ENCODE data around the gene GALNT18.

GALNT18 gene

DNA sequence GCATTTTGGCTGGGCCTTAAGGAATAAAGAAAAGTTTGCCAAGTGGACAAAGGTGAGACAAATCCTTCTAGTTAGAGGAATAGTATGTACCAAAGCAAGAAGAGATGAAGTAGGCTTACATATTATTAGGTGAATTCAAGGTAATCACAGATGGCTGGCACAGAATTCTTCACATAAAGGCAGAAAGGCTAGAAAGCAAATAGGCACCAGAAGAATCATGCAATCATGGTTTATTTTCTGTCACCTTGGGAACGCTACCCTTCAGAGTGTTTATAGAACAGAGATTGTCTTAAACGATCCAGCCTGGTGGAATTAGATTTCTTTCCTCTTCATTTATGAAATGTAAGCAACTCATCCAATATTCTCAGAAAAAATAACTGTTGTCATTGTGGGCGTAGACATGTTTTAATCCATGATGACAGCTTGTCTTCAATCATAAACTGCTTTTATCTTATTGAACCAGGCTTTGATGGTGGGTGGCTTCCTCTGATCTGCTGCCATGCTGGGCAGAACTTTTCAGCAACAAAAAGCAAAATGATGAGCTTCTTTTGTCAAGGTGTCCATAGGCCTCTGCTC, 219.8 kb downstream of the GALNT18 start:
- no peak for DNase-seq (ENCODE audit: low read depth, low spot score)
- no peak overlapping the region for H3K27ac ChIP-seq

DNA sequence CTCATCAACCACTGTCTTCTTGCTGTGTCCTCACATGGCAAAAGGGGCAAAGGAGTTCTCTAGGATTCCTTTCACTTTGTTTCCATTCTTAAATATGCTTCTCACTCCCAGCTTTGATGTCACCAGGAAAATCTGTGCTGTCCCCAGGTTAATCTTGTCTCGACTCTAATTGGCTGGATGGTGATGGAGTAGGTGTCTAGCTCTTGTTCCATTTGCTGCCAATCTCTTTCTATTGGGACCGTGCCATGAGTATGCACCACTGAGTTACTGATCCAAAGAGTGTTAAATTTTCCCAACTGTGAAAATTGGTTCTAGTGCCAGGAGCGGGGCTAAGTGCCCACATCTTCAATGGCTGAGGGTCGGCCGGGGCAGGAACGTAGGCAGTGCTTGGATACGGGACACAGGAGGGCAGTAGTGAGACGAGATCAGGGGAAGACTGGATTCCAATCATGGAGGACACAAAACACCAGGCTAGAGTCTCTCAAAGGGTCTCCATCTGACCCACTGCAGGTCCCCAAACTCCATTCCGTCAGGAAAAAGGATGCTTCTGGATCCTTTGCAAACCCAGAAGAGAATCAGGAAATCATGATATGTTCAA, 221.1 kb downstream of the GALNT18 start:
- DNase-seq (ENCODE audit: low read depth, low spot score): no peak
- no peak overlapping the region for H3K27ac ChIP-seq

DNA sequence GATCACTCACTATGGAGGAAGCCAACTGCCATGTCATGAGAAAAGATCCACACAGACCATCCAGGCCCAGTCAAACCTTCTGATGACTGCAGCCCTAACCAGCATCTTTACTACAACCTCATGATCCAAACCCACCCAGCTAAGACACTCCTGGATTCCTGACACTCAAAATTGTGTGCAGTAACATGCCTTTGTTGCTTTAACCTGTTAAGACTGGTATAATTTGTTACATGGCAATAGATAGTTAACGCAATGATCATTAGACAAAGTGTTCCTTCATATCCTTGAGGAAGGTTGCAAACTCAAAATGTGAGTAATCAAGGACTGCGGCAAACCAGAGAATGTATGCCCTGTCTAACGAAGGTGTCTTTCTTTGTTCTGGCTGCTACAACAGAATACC, 221.7 kb downstream of the GALNT18 start:
- H3K27ac ChIP-seq: no peak overlapping the region
- DNase-seq (ENCODE audit: low read depth, low spot score): no peak

DNA sequence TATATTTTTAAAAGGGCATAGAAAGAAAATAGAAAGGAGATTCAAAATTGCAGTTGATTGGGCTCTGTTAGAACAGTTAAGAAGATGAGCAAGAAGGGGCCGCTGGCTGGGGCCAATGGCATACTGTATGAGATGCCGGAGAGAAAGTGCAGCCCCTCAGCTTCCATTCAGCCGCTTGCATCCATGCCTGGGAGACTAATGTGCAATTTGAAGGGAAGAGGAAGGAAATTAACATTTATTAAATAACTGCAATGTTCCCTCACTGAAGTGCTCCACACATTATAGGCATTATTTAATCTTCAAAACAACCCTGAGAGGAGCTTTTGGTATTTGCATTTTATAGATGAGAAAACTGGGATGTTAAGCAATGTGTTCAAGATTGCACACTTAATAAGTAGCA, 224.0 kb downstream of the GALNT18 start:
- DNase-seq (ENCODE audit: low read depth, low spot score): no peak
- H3K27ac ChIP-seq: no peak overlapping the region

DNA sequence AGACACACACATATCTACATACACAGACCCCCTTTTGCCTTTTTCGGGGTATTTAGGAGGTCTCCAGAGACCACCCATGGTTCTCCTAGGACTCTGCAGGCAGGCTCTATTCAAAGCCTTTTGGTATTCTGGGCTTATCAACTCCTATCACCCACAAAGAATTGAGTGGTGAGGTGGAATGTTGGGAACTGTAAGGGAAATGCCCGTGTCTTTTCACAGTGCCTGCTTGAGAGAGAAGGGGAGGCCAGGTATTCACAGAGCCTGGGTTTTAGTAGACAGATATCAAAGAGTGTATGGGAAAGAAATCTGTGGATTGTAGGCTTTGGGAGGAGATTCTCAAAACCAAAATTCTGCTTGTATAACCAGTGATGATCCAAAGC, 224.8 kb downstream of the GALNT18 start:
- H3K27ac ChIP-seq: no peak overlapping the region
- DNase-seq (ENCODE audit: low read depth, low spot score): no peak

DNA sequence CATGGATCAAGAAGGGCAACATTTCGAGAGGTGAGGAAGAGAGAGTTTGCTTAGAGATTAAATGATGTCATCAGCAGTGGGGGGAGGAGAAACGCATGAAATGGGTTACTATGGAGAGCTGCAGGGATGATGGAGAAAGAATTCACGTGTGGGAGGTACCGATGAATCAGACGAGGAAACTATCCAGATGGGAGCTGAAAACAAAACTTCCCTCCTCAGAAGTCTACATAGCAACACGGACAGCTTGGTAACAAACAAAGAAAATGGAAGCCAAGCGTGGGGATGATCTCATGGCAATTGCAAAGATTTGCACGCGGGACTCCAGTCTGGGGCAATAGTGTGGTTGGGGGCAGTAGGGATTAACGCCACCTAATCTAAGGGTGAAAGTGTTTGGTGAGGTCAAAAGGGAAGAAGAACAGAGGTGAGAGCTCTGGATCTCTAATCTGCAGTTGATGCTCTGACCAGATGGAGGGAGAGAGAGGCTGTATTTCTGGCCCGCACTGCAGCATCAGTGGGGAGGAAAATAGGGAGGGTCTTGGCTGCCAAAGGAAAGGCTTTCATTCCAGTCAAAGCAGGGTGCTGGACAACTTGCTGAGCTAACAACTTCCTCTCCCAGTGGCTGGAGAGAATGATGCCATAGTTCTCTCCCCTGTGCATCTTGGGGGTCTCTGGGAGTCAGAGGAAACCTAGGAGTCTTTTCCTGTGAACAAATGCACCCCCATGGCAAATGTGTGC, 225.3 kb downstream of the GALNT18 start:
- H3K27ac ChIP-seq: no peak overlapping the region
- DNase-seq (ENCODE audit: low read depth, low spot score): peak; percentile 62

DNA sequence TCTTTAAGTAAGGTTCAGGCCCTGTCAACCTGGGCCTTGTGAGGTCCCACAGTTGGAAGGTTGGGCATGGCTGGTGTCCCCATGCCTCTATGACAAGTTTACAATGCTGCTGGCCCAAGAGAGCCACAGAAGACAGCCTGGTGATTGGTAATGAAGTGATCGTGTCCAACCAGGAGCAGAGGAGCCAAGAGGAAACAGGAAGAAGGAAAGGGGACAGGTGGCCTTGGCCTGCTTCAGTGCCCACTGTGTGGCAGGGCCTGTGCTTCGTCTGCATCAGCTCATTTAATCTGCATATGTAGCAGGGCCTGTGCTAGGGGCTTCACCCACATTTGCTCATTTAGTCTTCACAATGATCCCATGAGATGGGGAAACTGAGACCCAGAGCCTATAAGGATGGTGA, 226.7 kb downstream of the GALNT18 start:
- H3K27ac ChIP-seq: no peak overlapping the region
- DNase-seq (ENCODE audit: low read depth, low spot score): no peak

DNA sequence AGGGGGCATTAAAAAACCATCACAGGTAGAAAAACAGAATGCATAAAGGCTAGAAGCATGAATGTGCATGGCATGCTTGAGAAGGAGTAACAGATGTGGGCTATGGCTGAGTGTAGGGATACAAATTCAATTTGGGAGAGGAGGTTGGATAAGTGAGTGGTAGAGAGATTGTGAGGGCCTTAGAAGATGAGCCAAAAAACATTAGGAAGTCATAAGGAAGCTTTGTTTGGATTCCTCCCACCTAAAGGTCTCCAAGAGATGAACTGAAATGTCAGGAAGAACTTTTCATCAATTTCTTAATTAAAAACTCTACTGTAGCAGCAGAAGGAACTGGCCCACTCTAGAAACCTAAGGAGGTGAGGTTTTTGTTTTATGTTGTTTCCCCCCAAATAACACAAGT, 227.6 kb downstream of the GALNT18 start:
- H3K27ac ChIP-seq: no peak overlapping the region

DNA sequence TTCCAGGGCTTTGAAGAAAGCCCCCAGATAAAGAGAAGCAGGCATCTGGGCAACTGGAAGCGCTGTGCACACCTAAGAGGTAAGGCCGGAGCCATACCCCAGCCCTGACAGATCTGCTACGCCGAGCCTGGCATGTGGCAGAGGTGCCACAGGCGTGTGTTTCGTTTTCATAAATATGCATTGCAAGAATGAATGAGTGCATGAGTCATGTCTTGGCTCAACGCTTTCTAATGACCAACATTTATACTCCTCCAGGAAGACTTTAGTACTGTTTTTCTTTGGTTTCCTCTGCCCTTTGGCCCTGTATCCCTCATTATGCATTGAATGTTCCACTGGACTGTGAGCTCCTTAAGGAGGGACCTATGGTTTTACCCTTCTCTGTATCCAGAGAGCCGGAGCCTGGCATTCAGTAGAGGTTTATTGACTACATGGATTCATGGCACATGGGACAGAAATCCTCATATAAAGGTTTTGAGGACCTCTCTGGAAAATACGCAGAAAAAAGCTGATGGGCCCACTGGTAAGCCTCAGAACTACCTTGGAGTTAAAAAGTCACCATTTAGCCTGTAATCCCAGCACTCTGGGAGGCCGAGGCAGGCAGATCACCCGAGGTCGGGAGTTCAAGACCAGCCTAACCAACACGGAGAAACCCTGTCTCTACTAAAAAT, 229.9 kb downstream of the GALNT18 start:
- no peak overlapping the region for H3K27ac ChIP-seq
- peak; percentile 31 for DNase-seq (ENCODE audit: low read depth, low spot score)

More for the DNA sequence above, 227.6 kb downstream of the GALNT18 start:
- no peak for DNase-seq (ENCODE audit: low read depth, low spot score)

DNA sequence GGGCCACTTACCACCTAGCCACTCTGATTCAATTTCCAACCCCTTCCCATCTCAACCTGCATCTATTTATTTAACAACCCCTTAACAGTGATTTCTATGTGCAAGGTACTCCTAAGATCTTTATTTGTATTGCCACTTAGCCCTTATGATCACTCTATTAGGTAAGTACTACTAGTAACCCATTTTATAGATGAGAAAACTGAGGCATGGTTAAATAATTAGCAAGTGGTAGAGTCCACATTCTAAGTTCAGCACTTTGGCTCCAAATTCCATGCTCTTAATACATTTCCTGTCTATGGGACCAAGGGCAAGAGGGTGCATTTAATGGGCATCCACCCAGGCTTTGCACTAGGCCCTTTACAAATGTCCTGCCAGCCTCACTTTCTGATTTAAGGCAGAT, 230.6 kb downstream of the GALNT18 start:
- no peak overlapping the region for H3K27ac ChIP-seq
- no peak for DNase-seq (ENCODE audit: low read depth, low spot score)

DNA sequence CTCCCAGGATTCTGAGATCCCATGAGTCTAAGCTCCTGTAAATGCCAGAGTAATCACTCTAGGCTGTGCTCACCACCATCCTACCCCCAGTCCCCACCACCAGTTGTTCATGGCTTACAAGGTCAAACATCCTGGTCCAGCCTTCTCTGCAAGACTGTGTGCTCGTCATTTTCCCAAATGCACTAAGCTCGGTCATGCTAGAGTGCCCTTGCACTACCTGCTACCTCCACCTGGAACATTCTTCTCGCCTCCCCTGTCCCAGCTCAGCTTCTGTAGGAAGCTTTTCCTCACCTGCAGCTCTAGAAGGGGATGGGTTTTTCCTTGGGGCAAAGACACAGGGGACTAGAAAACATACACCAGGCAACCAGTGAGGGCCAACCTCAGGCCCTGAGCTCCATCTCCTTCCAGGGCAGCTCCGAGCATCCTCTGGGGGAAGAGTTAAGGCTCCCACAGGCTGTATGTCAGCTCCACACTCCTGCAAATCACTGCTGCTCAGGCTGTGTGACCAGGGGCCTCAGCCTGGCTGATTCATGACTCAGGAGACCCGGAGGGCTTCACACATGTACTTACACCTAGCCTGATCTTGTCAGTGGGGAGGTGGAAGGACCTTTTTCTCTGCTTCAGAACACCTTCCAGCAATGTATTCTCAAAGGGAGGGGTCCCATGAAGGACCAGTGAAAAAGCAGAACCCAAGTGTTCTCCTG, 231.6 kb downstream of the GALNT18 start:
- no peak overlapping the region for H3K27ac ChIP-seq
- no peak for DNase-seq (ENCODE audit: low read depth, low spot score)

DNA sequence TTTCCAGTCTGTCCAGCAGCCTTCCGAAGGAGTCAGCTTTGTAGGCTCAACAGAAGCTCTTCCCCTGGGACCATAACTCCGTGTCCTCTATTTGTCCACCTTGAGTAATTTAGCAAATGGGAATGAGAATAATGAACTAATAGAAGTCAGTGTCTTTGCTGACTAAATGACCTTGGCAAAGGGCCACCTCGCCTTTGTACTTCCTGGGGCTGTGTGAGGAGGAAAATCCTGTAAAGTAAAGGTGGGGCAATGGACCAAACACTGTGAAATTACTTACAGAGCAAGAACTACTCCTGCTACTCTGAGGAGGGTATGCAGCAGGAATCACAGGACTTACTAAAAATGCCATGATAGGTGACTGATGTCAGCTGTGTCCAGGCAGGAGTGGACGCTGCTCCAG, 232.6 kb downstream of the GALNT18 start:
- H3K27ac ChIP-seq: no peak overlapping the region
- DNase-seq (ENCODE audit: low read depth, low spot score): no peak

DNA sequence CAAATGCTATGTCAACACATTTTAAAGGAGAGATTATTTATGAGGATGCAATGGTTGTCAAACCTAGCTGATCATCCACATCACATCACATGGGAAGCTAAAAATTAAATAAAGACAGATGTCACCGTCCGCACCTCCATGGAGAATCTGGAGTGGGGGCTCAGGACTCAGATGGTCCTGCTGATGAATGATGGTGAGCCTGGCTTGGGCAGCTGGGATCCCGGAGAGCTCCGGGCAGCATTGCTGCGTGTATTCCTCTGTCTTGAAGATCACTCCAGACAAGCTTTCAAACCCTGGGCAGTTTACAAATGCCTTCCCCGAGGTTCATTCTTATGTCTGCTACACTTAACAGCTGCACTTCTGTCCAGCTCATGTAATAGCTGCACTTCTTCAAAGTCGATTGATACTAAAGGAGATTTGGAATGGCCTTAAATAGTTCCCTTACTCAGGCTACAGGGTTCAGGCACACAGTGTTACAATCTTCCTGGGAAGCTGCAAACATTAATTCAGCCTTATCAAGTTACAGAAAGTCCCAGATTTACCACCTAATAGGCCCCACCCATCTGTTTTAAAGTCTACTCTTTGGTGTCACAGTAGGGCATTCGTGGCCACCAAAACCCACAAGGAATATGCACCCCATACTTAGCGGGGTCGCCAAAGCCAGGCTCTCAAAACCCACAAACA, 234.0 kb downstream of the GALNT18 start:
- H3K27ac ChIP-seq: no peak overlapping the region
- DNase-seq (ENCODE audit: low read depth, low spot score): no peak

DNA sequence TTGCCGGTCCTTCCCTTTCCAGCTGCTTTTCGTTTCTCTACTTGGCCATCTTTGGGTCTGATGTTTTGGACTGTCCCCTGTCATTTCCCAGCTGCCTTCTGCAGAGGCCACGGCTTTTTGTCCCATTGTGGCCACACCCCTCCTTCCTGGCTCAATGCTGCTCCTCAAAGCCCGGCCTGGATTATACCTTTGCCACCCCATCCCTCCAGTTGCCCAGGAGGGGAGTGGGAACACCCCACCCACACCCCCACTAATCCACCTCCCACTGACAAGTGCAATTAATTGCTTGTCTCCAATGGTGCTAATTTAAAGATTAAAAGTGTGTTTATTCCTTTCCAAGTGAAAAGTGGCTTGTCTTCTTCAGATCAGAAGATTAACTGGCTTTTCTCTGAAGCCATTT, 234.6 kb downstream of the GALNT18 start:
- no peak for DNase-seq (ENCODE audit: low read depth, low spot score)
- H3K27ac ChIP-seq: no peak overlapping the region

DNA sequence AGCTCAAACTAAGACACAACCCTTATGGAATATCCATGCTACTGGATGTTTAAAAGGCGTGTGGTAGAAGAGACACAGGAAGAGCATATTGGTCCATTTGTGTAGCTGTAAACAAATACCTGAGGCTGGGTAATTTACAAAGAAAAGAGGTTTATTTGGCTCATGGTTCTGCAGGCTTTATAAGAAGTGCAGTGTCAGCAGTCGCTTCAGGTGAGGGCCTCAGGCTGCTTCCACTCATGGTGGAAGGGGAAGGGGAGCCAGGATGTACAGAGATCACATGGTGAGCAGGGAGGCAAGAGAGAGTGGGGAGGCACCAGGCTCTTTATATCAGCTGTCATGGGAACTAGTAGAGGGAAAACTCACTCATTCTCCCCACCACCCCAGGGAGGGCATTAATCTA, 237.0 kb downstream of the GALNT18 start:
- DNase-seq (ENCODE audit: low read depth, low spot score): no peak

DNA sequence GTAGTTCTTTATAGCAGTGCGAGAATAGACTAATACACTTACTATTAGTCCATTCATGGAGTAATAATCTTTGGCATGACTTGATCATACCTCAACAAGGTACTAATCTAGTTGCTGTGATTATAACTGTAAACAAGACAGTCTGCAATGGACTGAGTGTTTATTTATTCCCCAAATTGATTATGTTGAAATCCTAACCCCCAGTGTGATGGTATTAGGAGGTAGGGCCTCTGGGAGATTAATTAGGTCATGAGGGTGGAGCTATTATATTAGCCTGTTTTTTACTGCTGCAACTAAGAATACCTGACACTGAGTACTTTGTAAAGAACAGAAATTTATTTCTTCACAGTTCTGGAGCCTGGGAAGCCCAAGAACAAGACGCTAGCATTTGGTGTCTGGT, 237.8 kb downstream of the GALNT18 start:
- DNase-seq (ENCODE audit: low read depth, low spot score): no peak
- no peak overlapping the region for H3K27ac ChIP-seq

More for the DNA sequence above, 237.0 kb downstream of the GALNT18 start:
- no peak overlapping the region for H3K27ac ChIP-seq

DNA sequence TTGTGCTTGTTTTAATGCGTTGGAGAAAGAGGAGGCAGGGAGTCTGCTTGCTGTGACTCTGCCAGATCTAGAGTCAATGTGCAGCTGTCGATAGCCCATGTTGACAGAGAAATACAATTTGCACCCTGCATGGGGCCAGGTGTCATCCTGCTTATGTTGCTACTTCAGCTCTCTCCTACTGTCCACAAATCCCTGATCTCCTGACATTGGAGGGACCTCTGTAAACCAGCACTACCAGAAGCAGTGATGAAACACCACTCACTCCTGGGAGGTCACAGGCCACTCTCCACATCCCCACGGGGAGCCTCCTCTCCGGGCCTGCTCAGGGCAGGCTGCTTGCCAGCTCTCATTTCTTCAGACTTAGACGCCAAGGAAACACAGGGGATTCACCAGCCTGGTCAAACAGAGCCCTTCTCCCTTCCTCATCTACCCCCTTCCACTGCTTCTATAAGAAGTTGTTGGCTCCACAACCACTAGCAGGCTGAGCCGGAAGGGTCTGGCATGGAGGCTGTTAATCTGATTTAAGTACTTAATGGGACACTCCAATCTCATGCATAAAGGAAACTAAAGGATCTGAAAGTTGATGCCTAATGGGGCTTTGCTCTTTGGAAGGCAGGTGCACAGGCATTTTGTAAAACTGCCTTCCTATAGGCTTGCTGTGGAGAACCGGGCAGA, 238.8 kb downstream of the GALNT18 start:
- H3K27ac ChIP-seq: no peak overlapping the region
- no peak for DNase-seq (ENCODE audit: low read depth, low spot score)

DNA sequence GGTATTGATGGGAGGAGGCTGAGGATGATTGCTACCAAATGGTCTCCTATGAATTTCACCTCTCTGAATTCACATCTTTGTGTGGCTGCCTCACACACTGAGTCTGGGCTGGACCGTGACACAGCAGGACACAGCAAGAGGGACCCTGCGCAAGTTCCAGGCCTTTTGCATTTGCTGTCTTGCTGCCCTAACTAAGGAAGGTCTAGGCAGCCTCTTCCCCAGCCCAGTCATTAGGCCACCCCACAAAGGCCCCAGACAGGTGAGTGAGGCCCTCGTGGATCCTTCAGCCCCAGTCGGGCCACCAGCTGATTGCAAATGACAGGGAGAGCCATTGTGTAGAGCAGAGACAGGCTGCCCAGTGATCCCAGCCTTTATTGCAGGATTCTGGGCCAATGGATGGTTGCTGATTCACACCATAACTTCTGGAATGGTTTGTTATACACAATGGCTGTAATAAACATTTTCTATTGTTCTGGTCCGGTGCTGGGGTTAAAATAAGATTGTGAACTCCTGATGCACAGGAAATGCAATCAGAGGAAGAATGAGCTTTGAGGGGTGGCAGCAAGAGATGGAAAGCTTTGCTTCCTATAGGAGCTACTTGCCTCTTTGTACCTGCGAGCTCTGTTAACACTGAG, 240.2 kb downstream of the GALNT18 start:
- no peak overlapping the region for H3K27ac ChIP-seq
- no peak for DNase-seq (ENCODE audit: low read depth, low spot score)

DNA sequence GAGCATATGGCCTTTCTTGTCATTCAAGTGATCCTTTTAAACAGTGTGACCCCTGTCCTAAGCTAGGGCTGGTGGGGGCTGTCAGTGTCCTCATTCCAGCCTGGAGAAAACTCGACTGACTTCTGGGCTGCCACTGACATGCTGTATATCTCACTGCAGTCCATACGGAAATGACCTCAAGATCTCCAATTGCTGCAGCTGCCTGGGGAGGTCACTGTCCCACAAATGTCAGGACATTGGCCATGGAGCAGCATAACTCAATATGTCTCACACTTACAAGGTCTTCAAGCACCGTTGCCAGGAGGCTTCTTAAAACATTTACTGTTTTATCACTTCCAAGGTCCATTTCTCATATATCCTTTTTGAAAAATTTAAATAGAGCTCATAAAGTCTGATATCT, 240.9 kb downstream of the GALNT18 start:
- H3K27ac ChIP-seq: no peak overlapping the region
- DNase-seq (ENCODE audit: low read depth, low spot score): no peak

All from epithelial cell of prostate (primary cell).